Activated naive CD4-positive, alpha-beta T cell treated with anti-CD3 and anti-CD28 coated beads, Interleukin-2, amount 50 U/mL, for 72 hours (primary cell): ENCODE results near the gene SLC47A1. TPM values are rescaled to one million over a fixed set of nuclear protein-coding genes. Genes with fewer than 3 reads are reported as not detected.
"Not testable (repeated sequence)": the region's sequence is repeated elsewhere in the genome, so short reads cannot be mapped to it uniquely, and the experiment has no call there.

Source experiments
- ATAC-seq, 2 donors: fragments of 150-1000 bp; cut with Tn5 transposase; 2 replicates each; pipeline ENCODE4 v1.10.0; 2021; ENCODE audit warnings: mild to moderate bottlenecking in 2 of 2, moderate library complexity in 2 of 2
- DNase-seq, 2 donors: peaks; one replicate each; pipeline ENCODE4 v3.0.0; 2021 to 2022; ENCODE audit warnings: low spot score in 2 of 2
- H3K27ac Mint-ChIP-seq, 2 donors: one replicate each; pipeline ENCODE4 v1.8.0; 2022; ENCODE audit warnings: mild to moderate bottlenecking in 2 of 2, mixed read lengths in 2 of 2
- H3K36me3 Mint-ChIP-seq, 2 donors: one replicate each; pipeline ENCODE4 v1.8.0; 2022; ENCODE audit warnings: mixed read lengths in 2 of 2
- H3K9me3 Mint-ChIP-seq, 2 donors: one replicate each; pipeline ENCODE4 v1.8.0; 2022; ENCODE audit warnings: mixed read lengths in 2 of 2
- total RNA-seq, 2 donors: library from RNA; stranded (reverse); gene quantifications; one replicate each; pipeline ENCODE4 v1.2.3, GENCODE V29; 2022

The SLC47A1 gene
- total RNA-seq, result under 1 TPM; 0.14 TPM

GRCh38 chr17:19533718-19534561, at the start of gene SLC47A1:
Gene SLC47A1, plus strand, starts transcription at chr17:19533854. Its CDS starts 86 bp downstream, at chr17:19533940.
- Mint-ChIP-seq H3K9me3 (no peaks in the 10 kb centered on the region), H3K27ac (no peak within 1 kb of the TSS)
- peak in 1 of 2 donors; percentile 20 for DNase-seq

GRCh38 chr17:19485800-19486340, 47.8 kb upstream of the SLC47A1 start:
- ATAC-seq (no peak), DNase-seq (no peak)
- H3K27ac Mint-ChIP-seq, result no peak overlapping the region
- no peaks in the 10 kb centered on the region for H3K9me3 Mint-ChIP-seq
- H3K36me3 Mint-ChIP-seq, result no peaks in the 10 kb centered on the region

More at GRCh38 chr17:19533718-19534561, at the start of gene SLC47A1:
- peak; percentile 58 to 77 for ATAC-seq
- H3K36me3 Mint-ChIP-seq, result no peaks in the 10 kb centered on the region

GRCh38 chr17:19486351-19487023, 47.2 kb upstream of the SLC47A1 start:
- no peak for ATAC-seq
- Mint-ChIP-seq H3K27ac (no peak overlapping the region), H3K9me3 (no peaks in the 10 kb centered on the region), H3K36me3 (no peaks in the 10 kb centered on the region)
- DNase-seq, result no peak

- ATAC-seq (no peak), DNase-seq (no peak)
- Mint-ChIP-seq H3K9me3 (no peaks in the 10 kb centered on the region), H3K27ac (no peak overlapping the region), H3K36me3 (no peaks in the 10 kb centered on the region)
Observed at GRCh38 chr17:19487024-19487600, 46.5 kb upstream of the SLC47A1 start.

- no peak for ATAC-seq
- no peaks in the 10 kb centered on the region for H3K36me3 Mint-ChIP-seq
- H3K9me3 Mint-ChIP-seq, result no peaks in the 10 kb centered on the region
- DNase-seq, result no peak
- no peak overlapping the region for H3K27ac Mint-ChIP-seq
Observed at GRCh38 chr17:19492141-19492540, 41.5 kb upstream of the SLC47A1 start.

GRCh38 chr17:19494961-19495806, 38.5 kb upstream of the SLC47A1 start:
- no peak for ATAC-seq

GRCh38 chr17:19495828-19496528, 37.7 kb upstream of the SLC47A1 start:
- H3K9me3 Mint-ChIP-seq, result no peaks in the 10 kb centered on the region
- no peaks in the 10 kb centered on the region for H3K36me3 Mint-ChIP-seq
- H3K27ac Mint-ChIP-seq, result peak overlapping the region in 1 of 2 donors; percentile 36
- ATAC-seq (no peak), DNase-seq (no peak)

More at GRCh38 chr17:19494961-19495806, 38.5 kb upstream of the SLC47A1 start:
- H3K36me3 Mint-ChIP-seq, result no peaks in the 10 kb centered on the region
- no peaks in the 10 kb centered on the region for H3K9me3 Mint-ChIP-seq
- DNase-seq, result no peak
- H3K27ac Mint-ChIP-seq, result peak overlapping the region in 1 of 2 donors; percentile 36

- ATAC-seq (no peak), DNase-seq (no peak)
- no peaks in the 10 kb centered on the region for H3K36me3 Mint-ChIP-seq
- H3K9me3 Mint-ChIP-seq, result no peaks in the 10 kb centered on the region
- no peak overlapping the region for H3K27ac Mint-ChIP-seq
Observed at GRCh38 chr17:19497624-19498023, 36.0 kb upstream of the SLC47A1 start.

GRCh38 chr17:19501219-19501618, 32.4 kb upstream of the SLC47A1 start:
- no peaks in the 10 kb centered on the region for H3K9me3 Mint-ChIP-seq
- H3K36me3 Mint-ChIP-seq, result no peaks in the 10 kb centered on the region
- ATAC-seq (no peak), DNase-seq (no peak)
- H3K27ac Mint-ChIP-seq, result no peak overlapping the region

- no peak overlapping the region for H3K27ac Mint-ChIP-seq
- H3K36me3 Mint-ChIP-seq, result no peaks in the 10 kb centered on the region
- ATAC-seq (peak; percentile 70 to 92), DNase-seq (peak in 1 of 2 donors; percentile 21)
- no peaks in the 10 kb centered on the region for H3K9me3 Mint-ChIP-seq
Observed at GRCh38 chr17:19502517-19502916, 31.1 kb upstream of the SLC47A1 start.

GRCh38 chr17:19505561-19505960, 28.1 kb upstream of the SLC47A1 start:
- H3K9me3 Mint-ChIP-seq, ATAC-seq, DNase-seq, H3K36me3 Mint-ChIP-seq, H3K27ac Mint-ChIP-seq: not testable (repeated sequence)

- H3K36me3 Mint-ChIP-seq, result peaks cover 0 to 5% of the 10 kb centered on the region in 2 donors
- no peaks in the 10 kb centered on the region for H3K9me3 Mint-ChIP-seq
- peak overlapping the region; percentile 98 to 100 for H3K27ac Mint-ChIP-seq
- DNase-seq (peak; percentile 83 to 87), ATAC-seq (peak; percentile 90 to 91)
Observed at GRCh38 chr17:19507775-19508576, 25.7 kb upstream of the SLC47A1 start.

GRCh38 chr17:19508577-19508867, 25.1 kb upstream of the SLC47A1 start:
- ATAC-seq (no peak), DNase-seq (no peak)
- H3K9me3 Mint-ChIP-seq, result no peaks in the 10 kb centered on the region
- peaks cover 0 to 5% of the 10 kb centered on the region in 2 donors for H3K36me3 Mint-ChIP-seq
- H3K27ac Mint-ChIP-seq, result peak overlapping the region; percentile 98 to 100

- ATAC-seq, H3K9me3 Mint-ChIP-seq, H3K27ac Mint-ChIP-seq, DNase-seq, H3K36me3 Mint-ChIP-seq: not testable (repeated sequence)
Observed at GRCh38 chr17:19509281-19509852, 24.3 kb upstream of the SLC47A1 start.

GRCh38 chr17:19510903-19511302, 22.8 kb upstream of the SLC47A1 start:
- no peak for ATAC-seq
- no peaks in the 10 kb centered on the region for H3K9me3 Mint-ChIP-seq
- no peak overlapping the region for H3K27ac Mint-ChIP-seq
- H3K36me3 Mint-ChIP-seq, result peaks cover 0 to 5% of the 10 kb centered on the region in 2 donors
- DNase-seq, result no peak
